ENCODE measurements around the gene PITPNB.

PITPNB gene

DNA sequence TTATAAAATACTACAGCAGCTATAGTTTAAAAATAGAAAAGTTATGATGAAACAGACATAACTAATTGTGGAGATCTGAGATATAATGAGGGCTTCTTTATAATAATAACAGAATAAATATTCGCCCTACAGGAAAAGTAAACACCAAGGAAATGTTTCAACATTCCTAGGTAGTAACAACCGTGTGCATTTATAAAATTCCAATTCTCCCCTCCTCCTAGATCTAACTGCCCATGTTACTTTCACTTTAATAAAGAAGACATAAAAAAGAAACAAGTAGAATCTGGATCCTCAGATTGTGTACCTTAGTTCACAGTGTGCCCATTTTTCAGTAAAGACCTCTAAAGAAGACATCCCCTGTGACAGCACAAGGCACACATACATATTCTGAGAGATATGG is 59.7 kb downstream of the PITPNB start:
- DNase-seq (ENCODE audit: low read depth, low spot score): no peak

DNA sequence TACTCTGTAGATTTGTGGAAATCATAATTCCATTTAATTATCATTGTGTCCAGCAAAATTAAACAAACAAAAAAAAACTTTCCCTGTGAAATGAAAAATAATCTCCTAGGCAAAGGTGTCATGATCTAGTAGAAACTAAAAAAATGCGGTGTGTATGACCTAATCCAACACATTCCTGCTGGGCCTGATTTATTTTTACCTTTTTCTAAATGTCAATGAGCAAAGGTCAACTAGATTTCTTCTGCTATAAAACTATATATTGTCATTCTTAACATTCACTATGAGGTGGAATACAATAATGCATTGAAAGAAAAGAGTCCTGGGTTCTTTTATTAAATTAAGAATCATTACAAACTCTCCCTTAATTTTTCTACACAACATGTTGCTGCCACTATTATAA is 60.4 kb downstream of the PITPNB start:
- DNase-seq (ENCODE audit: low read depth, low spot score): no peak

DNA sequence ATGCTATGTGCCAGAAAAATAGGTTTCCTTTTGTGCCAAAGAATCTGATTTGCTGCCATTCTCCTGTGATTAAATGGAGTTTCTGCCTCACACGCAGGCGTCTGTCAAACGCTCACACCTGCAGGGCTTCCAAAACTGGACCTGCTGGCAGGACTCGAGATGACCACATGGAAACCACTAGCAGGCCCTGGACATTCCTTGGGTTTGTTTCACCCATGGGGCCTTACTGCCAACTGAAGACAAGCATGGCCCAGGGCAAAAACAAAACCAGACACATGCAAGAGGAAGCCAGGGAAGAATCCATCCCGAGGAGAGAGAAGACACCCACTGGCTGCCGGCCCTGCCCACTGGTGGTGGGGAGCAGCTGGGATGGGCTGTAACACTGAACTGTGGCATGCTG is 61.6 kb downstream of the PITPNB start:
- no peak for DNase-seq (ENCODE audit: low read depth, low spot score)

- DNase-seq (ENCODE audit: low read depth, low spot score): no peak
Observed at GRCh38 chr22:27856386-27856785, 62.7 kb downstream of the PITPNB start.

- no peak for DNase-seq (ENCODE audit: low read depth, low spot score)
Observed at GRCh38 chr22:27853424-27853823, 65.6 kb downstream of the PITPNB start.

DNA sequence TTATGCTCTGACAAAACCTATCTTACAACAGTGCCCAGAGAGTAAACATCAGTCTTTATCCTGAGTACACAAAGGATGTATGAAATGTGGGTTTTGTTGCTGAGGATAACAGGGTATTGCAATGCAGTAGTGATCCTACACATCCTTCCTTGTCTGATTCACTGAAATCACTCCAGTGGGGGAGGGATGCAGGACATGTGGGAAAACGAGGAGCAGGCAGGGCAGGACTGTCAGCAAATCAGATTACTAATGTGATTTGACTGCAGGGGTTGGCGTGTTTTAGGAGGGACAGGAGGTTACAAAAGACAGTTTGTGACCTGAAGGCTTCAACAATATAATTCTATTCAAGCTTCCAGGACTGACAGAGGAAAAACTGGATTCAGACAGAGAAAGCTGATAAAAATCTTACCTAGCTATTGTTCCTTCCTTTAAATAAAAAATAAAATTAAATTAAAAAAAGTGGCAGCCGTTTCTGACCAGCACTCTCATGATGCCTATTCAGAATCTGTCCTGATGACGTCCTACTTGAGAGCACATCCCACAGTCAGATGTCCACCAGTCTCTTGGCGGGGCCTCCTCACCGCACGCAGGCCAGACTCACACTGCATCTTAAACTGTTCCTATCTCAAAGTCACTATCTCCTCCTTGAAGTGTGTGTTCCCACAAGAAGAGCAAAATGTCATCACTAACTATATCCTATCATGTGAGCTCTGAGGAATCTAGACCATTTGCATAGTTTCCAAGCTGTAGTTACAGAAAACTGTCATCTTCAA is 66.9 kb downstream of the PITPNB start:
- no peak for DNase-seq (ENCODE audit: low read depth, low spot score)

GRCh38 chr22:27850000-27850521 is 69.0 kb downstream of the PITPNB start:
- DNase-seq (ENCODE audit: low read depth, low spot score): no peak

- DNase-seq (ENCODE audit: low read depth, low spot score): no peak
Observed at GRCh38 chr22:27848005-27848404, 71.1 kb downstream of the PITPNB start.

DNA sequence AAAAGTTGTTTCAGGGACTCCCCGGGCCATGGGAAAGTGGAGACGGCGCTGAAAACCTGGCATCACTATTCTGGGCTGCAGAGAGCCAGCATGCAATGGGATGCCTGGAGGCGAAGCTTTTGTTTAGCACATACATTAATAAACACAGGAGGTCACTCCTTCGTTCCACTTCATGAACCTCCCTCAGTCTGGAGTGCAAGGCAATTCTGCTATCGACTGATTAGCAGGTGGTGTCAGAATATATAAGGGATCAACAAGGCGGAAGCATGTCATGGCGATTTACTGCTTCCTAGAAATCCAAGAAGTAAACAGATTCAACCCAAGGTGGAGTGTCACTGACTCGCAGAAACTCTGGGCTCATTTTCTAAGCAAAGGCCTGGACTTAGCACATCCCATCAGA is 72.1 kb downstream of the PITPNB start:
- no peak for DNase-seq (ENCODE audit: low read depth, low spot score)

DNA sequence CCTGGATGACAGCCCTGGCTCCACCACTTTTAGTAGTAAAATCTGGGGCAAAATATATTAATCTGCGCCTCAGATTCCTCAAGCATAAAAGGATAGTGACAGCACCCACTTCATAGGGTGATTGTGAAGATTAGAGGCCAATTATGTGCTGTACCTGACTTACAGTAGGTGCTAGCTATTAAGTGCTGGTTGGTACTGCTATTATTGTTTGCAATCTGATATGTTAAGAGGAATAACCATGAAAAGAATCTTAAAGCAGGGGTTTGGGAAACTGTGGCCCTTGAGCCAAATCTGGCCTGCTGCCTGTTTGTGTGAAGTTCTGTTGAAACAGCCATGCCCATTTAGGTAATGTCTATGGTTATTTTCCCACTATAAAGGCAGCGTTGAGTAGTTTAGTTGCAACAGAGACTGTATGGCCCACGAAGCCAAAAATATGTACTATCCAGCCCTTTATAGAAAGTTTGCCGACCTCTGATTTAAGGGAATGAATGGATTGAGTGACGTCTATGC is 72.8 kb downstream of the PITPNB start:
- DNase-seq (ENCODE audit: low read depth, low spot score): no peak

DNA sequence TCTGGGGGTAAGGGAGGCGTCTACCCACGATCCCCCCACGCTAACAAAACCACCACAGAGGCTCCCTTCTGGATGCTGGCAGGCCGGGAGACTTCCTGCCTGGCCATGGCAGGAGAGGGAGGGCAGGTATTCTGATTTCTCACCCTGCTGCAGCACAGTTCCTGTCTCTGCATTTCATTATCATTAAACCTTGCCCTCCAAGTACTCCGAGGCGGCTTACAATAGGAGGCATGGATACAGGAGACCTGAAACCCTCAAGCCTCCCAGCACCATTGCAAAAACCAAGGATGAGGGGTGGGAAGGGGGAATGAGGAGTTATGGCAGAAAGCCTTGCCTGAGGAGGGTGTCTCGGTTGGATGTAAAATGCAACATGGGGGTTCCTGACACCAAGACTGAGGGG is 73.4 kb downstream of the PITPNB start:
- no peak for DNase-seq (ENCODE audit: low read depth, low spot score)

DNA sequence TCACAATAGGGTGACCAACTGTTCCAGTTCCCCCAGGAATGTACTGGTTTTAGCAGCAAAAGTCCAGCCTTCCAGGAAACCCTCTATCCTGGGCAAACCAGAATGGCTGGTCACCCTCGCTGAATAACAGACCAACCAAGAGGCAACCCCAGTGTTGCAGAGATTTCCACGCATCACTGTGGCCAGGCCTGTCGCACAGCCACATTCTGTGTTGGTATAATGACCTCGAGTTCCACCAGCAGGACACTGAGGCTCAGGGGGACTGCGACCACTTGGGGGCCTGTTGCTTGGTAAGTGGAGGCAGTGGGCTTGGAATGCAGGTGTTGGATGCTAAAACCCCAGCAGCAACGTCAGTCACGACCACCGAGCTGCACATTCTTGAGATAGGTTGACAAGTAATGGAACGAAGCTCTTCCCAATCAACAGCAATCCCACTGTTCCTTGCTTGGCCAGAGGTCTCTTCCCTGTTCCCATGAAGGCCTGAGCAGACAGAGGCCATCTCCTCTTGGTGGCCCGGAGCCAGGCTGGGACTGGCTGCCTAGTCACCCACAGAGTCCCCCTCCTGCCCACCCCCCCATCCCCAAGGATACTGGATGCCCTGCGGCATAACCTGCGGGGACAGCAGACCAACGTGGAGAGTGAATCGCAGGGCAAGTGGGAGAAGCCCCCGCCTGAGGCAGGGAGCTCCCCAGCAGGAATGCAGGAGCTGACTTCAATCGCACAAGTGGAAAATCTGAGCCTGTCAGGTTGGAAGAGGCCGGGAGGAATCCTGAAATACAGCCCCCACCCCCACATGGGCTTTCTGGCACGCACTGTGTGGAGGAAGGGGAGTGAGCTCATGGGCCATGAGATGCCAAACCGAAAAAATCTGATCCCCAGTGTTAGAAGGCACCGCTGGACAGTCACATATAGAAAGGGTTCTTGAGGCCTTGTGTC is 74.1 kb downstream of the PITPNB start:
- DNase-seq (ENCODE audit: low read depth, low spot score): no peak

- DNase-seq (ENCODE audit: low read depth, low spot score): no peak
Observed at GRCh38 chr22:27844256-27844655, 74.8 kb downstream of the PITPNB start.

GRCh38 chr22:27843441-27843840 is 75.6 kb downstream of the PITPNB start:
- DNase-seq (ENCODE audit: low read depth, low spot score): no peak

DNA sequence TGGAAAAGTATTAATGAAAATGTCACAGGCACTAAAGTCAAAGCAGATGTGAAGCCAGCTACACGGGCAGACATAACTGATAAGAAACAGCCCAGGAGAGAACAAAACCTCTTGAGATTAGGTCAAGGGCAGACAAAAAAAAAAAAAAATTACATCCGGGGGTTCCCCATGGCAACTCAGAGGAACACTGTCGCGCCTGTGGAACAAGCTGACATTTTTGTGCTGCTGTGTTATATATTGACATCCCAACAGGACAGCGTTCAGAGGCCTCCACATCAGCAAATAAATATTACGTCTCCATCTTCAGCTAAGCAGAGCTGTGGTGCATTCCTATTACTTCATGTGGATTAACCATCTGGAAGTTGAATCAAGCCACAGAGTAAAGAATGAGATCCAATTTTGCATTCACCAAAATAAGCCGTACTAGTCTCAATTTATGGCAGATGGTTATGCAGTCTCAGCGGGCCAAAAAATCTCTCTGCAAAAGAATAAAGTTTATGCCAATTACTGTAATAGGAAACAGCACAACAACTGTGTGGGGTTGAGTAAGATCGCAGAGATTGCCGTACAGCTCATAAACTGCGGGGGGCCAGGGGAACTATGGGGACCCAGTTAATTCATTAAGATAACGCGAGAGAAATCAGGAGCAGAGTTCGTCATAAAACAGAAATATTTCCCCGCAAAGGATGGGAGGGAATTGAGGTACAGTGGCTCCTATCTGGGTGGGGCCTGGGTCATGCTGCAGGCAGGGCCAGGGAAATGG is 76.2 kb downstream of the PITPNB start:
- DNase-seq (ENCODE audit: low read depth, low spot score): no peak

- DNase-seq (ENCODE audit: low read depth, low spot score): no peak
Observed at GRCh38 chr22:27842201-27842600, 76.9 kb downstream of the PITPNB start.

DNA sequence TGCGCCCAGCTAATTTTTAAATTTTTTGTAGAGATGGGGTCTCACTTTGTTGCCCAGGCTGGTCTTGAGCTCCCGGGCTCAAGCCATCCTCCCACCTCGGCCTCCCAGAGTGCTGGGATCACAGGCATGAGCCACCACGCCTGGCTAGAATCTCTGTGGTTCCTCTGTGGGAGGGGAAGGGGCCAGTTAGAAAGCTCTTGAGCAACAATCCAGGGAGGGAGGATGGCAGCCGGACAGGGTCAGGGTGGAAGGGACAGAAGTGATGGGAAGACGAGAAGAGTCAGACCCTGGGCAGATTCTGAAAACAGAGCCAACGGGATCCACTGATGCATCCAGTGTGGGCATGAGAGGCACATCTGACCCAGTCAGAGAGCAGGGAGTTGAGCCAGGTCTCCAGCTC is 78.6 kb downstream of the PITPNB start:
- no peak for DNase-seq (ENCODE audit: low read depth, low spot score)

GRCh38 chr22:27839057-27839660 is 79.9 kb downstream of the PITPNB start:
- DNase-seq (ENCODE audit: low read depth, low spot score): no peak

DNA sequence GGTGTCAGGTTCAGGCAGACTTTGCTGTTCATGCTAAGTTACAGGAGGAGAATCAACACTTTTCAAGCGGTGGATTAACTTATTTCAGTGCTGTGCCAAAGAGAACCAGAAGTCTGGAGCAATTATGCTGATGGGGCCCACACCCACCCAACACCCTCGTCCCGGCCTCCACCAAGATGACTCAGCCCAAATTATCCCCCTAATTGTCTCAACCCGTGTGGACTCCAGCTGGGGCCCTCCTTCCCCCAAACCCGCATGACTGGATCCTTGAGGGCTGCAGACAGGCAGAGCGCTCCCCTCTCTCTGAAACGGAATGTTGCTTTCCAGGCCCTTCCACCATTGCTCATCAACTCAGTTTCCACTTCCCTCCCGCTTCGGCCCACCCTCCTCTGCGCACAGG is 82.9 kb downstream of the PITPNB start:
- no peak for DNase-seq (ENCODE audit: low read depth, low spot score)

DNA sequence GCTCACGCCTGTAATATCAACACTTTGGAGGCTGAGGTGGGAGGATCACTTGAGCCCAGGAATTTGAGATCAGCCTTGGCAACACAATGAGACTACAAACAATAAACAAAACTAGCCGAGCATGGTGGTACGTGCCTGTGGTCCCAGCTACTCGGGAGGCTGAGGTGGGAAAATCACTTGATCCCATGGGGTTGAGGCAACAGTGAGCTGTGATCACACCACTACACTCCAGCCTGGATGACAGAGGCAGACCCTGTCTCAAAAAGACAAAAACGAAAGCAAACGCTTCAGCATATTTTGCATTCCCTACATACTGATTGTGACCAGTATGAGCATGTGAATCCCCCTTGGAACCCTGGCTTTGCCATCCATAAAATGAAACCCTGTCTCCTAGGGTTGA is 83.6 kb downstream of the PITPNB start:
- DNase-seq (ENCODE audit: low read depth, low spot score): no peak
